Caco-2 (cell line): ENCODE data around the gene MLH3. TPM values are rescaled to one million over a fixed set of nuclear protein-coding genes. Genes with fewer than 3 reads are reported as not detected.

ENCODE experiments used
- BruUV-seq: library from RNA; stranded (reverse); fragments of 400-500 nt; replicated peaks from 2 replicates; lab custom pipeline; 2021; lab: Mats Ljungman, UMichigan
- CTCF ChIA-PET: fragments of 300-600 bp; sonication (Branson Sonifier 250); formaldehyde crosslinking; loops from one replicate; lab custom pipeline; 2022; ENCODE audit warnings: antibody characterized with exemption; lab: Charles Lee
- POLR2A ChIA-PET: fragments of 300-600 bp; sonication (Branson Sonifier 250); formaldehyde crosslinking; loops from one replicate; lab custom pipeline; 2022; ENCODE audit warnings: antibody characterized with exemption; lab: Charles Lee
- DNase-seq, 2 experiments: peaks; one replicate each; pipeline versions ENCODE4 v3.0.0 to v3.0.0-alpha.2; 2020 to 2022
- H3K27me3 ChIP-seq: replicated peaks from 2 replicates; pipeline ENCODE4 v1.6.0; 2011; ENCODE audit warnings: low read length; ENCODE audit not compliant: control insufficient read depth, insufficient read depth
- H3K36me3 ChIP-seq: 2 replicates; pipeline ENCODE4 v1.5.1; 2011; ENCODE audit warnings: low read length; ENCODE audit not compliant: control insufficient read depth, insufficient read depth
- H3K4me1 ChIP-seq: fragments of 250-450 bp; sonication (Bioruptor Pico); 2 replicates; pipeline ENCODE4 v1.5.1; 2020; ENCODE audit warnings: mild to moderate bottlenecking
- H3K4me3 ChIP-seq: 2 replicates; pipeline ENCODE4 v1.5.1; 2011; ENCODE audit warnings: low read depth, mild to moderate bottlenecking, control low read depth, low read length
- H3K9me3 ChIP-seq: fragments of 250-450 bp; sonication (Bioruptor Pico); 2 replicates; pipeline ENCODE4 v1.5.1; 2020; ENCODE audit warnings: mild to moderate bottlenecking, moderate library complexity
- H3K27ac Mint-ChIP-seq: one replicate; pipeline ENCODE4 v1.8.0; 2022; ENCODE audit warnings: mixed read lengths; ENCODE audit not compliant: unreplicated experiment
- H3K27me3 Mint-ChIP-seq: one replicate; pipeline ENCODE4 v1.8.0; 2022; ENCODE audit warnings: mixed read lengths; ENCODE audit not compliant: insufficient read depth, unreplicated experiment
- H3K36me3 Mint-ChIP-seq: one replicate; pipeline ENCODE4 v1.8.0; 2022; ENCODE audit warnings: mild to moderate bottlenecking, mixed read lengths; ENCODE audit not compliant: insufficient read depth, unreplicated experiment
- H3K4me1 Mint-ChIP-seq: one replicate; pipeline ENCODE4 v1.8.0; 2022; ENCODE audit warnings: low read depth, mixed read lengths; ENCODE audit not compliant: unreplicated experiment
- H3K4me3 Mint-ChIP-seq: one replicate; pipeline ENCODE4 v1.8.0; 2022; ENCODE audit warnings: mild to moderate bottlenecking, moderate library complexity, mixed read lengths; ENCODE audit not compliant: unreplicated experiment
- H3K9me3 Mint-ChIP-seq: one replicate; pipeline ENCODE4 v1.8.0; 2022; ENCODE audit warnings: mixed read lengths; ENCODE audit not compliant: unreplicated experiment
- CTCF ChIP-seq, 2 experiments: fragments of 200-600 bp in 1 of 2; IDR thresholded peaks; 1 replicate in 1 of 2; 2 replicates in 1 of 2; pipeline versions ENCODE4 v1.5.1 to v1.8.0; 2011 to 2022; ENCODE audit warnings: antibody characterized with exemption in 1 of 2, control low read depth in 1 of 2, inconsistent platforms in 1 of 2, low read depth in 1 of 2, low read length in 1 of 2, mild to moderate bottlenecking in 1 of 2, moderate library complexity in 1 of 2; ENCODE audit not compliant: insufficient read depth in 1 of 2, severe bottlenecking in 1 of 2, unreplicated experiment in 1 of 2
- intact Hi-C: fragments of 100-400 bp; cut with micrococcal nuclease; formaldehyde crosslinking; loops from one replicate; pipeline ENCODE4 v1.10.0; 2022; ENCODE audit not compliant: unreplicated experiment
- total RNA-seq: library from RNA; stranded (reverse); gene quantifications from 2 replicates; pipeline ENCODE4 v1.2.3, GENCODE V29; 2022

MLH3 gene
- total RNA-seq, 1 experiment from 2014 or later: 24.5 TPM

- no peaks in the 10 kb centered on the region for H3K9me3 ChIP-seq
- no peaks in the 10 kb centered on the region for H3K27me3 ChIP-seq
- Mint-ChIP-seq H3K4me1 (peaks cover 18% of the 10 kb centered on the region), H3K27ac (no peak overlapping the region), H3K4me3 (no peak overlapping the region), H3K36me3 (peaks cover 66% of the 10 kb centered on the region), H3K9me3 (no peaks in the 10 kb centered on the region), H3K27me3 (no peaks in the 10 kb centered on the region)
- no TSS peak for BruUV-seq
- peaks cover 14% of the 10 kb centered on the region for H3K4me1 ChIP-seq
- intact Hi-C loops: no loop called here
- peaks cover 4% of the 10 kb centered on the region; the same call in 1 of the 2 replicates for H3K36me3 ChIP-seq
- H3K4me3 ChIP-seq: no peak overlapping the region
- CTCF ChIA-PET: no interaction called here
- no peak for TF ChIP-seq CTCF (IDR thresholded peaks at IDR 0.05; ENCODE audit: insufficient read depth in 1 of 2, low read depth in 1 of 2, low read length in 1 of 2, severe bottlenecking in 1 of 2, unreplicated experiment in 1 of 2)
- POLR2A ChIA-PET: no interaction called here
- DNase-seq: no peak
Observed at GRCh38 chr14:75016815-75017214, 34.5 kb downstream of the MLH3 start.

DNA sequence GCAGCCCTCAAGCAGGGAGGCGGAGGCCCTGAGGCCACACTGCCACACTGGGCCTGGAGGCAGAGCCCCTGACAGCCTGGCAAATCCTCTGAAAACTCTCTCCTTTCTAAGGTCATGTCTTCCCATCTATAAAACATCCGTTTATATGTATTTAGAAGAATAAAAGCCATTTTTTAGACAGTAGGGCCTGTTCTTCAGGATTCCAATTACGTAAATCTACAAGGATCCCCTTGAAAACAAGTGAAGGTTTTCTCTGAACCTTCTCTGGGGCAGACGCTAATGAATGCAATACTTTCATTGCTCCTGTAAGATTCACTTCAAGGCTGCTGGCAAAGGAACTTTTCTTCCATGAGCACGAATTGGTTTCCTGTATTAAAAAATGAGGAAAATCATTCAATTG is 35.8 kb downstream of the MLH3 start:
- POLR2A ChIA-PET: no interaction called here
- Histone ChIP-seq H3K36me3 (peaks cover 4% of the 10 kb centered on the region; the same call in 1 of the 2 replicates), H3K4me1 (peaks cover 14% of the 10 kb centered on the region), H3K4me3 (no peak overlapping the region), H3K9me3 (no peaks in the 10 kb centered on the region), H3K27me3 (no peaks in the 10 kb centered on the region)
- H3K4me3 Mint-ChIP-seq: no peak overlapping the region
- no peak overlapping the region for H3K27ac Mint-ChIP-seq
- no peaks in the 10 kb centered on the region for H3K9me3 Mint-ChIP-seq
- H3K36me3 Mint-ChIP-seq: peaks cover 70% of the 10 kb centered on the region
- peaks cover 18% of the 10 kb centered on the region for H3K4me1 Mint-ChIP-seq
- DNase-seq: no peak
- intact Hi-C loops: no loop called here
- TF ChIP-seq CTCF (IDR thresholded peaks at IDR 0.05; ENCODE audit: insufficient read depth in 1 of 2, low read depth in 1 of 2, low read length in 1 of 2, severe bottlenecking in 1 of 2, unreplicated experiment in 1 of 2): no peak
- no TSS peak for BruUV-seq
- H3K27me3 Mint-ChIP-seq: no peaks in the 10 kb centered on the region
- CTCF ChIA-PET: no interaction called here

- TF ChIP-seq CTCF (IDR thresholded peaks at IDR 0.05; ENCODE audit: insufficient read depth in 1 of 2, low read depth in 1 of 2, low read length in 1 of 2, severe bottlenecking in 1 of 2, unreplicated experiment in 1 of 2): no peak
- Histone ChIP-seq H3K4me1 (peaks cover 3% of the 10 kb centered on the region), H3K4me3 (no peak overlapping the region), H3K27me3 (no peaks in the 10 kb centered on the region), H3K9me3 (no peaks in the 10 kb centered on the region), H3K36me3 (peaks cover 4% of the 10 kb centered on the region; the same call in 1 of the 2 replicates)
- H3K27ac Mint-ChIP-seq: no peak overlapping the region
- ChIA-PET POLR2A (no interaction called here), CTCF (no interaction called here)
- no peaks in the 10 kb centered on the region for H3K27me3 Mint-ChIP-seq
- intact Hi-C loops: no loop called here
- DNase-seq: no peak
- no peaks in the 10 kb centered on the region for H3K9me3 Mint-ChIP-seq
- H3K4me1 Mint-ChIP-seq: no peaks in the 10 kb centered on the region
- H3K4me3 Mint-ChIP-seq: no peak overlapping the region
- no TSS peak for BruUV-seq
- peaks cover 55% of the 10 kb centered on the region for H3K36me3 Mint-ChIP-seq
Observed at GRCh38 chr14:75013290-75013689, 38.0 kb downstream of the MLH3 start.
